ENCODE data around the gene LIMK1. TPM values are rescaled to one million over a fixed set of nuclear protein-coding genes. Genes with fewer than 3 reads are reported as not detected.

Gene LIMK1
- total and polyA plus RNA-seq, 2 donors (not counting 3 experiments of a cell fraction or from before 2014, with no cell fraction given), result 52.9 to 54.5 TPM

DNA sequence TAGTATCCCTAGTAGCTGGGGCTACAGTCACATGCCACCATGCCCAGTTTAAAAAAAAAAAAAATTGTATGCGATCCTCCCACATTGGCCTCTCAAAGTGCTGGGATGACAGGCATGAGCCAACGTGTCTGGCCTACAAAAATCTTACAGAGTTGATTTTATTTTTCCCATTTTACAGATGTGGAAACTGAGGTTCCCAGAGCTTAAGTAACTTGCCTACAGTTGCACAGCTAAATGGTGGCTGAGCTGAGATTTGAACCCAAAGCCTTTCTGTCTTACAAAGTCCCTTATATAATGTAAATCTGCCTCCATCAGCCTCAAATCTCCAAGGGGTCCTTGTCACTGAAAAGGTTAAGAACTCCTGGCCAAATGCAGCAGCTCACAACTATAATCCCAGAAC lies 24.6 kb upstream of the LIMK1 start:
- Histone ChIP-seq H3K27ac (ENCODE audit: insufficient read depth, low read depth, low read length) (no peak overlapping the region), H2AFZ (ENCODE audit: low read depth, low read length) (no peak overlapping the region), H3K36me3 (ENCODE audit: control insufficient read depth in 2 of 2, extremely low read depth in 1 of 2, insufficient read depth in 2 of 2, low read length in 2 of 2) (no peaks in the 10 kb centered on the region), H3K79me2 (ENCODE audit: control insufficient read depth, insufficient read depth, low read length) (no peaks in the 10 kb centered on the region), H4K20me1 (replicated peaks; ENCODE audit: control insufficient read depth, extremely low read depth, insufficient read depth, low read length) (no peaks in the 10 kb centered on the region), H3K4me3 (replicated peaks in 1 of 3; ENCODE audit: insufficient read depth in 1 of 3, low read depth in 1 of 3, low read length in 3 of 3) (no peak overlapping the region), H3K9me3 (replicated peaks; ENCODE audit: control insufficient read depth, insufficient read depth, low read length) (no peaks in the 10 kb centered on the region), H3K4me1 (ENCODE audit: control insufficient read depth, extremely low read depth, insufficient read depth, low read length) (peaks cover 4% of the 10 kb centered on the region), H3K27me3 (ENCODE audit: control insufficient read depth in 2 of 2, insufficient read depth in 2 of 2, low read length in 2 of 2) (peaks cover 0 to 3% of the 10 kb centered on the region in 2 experiments), H3K9ac (replicated peaks; ENCODE audit: extremely low read depth, insufficient read depth, low read length) (no peak overlapping the region), H3K9me1 (replicated peaks; ENCODE audit: control insufficient read depth, extremely low read depth, insufficient read depth, low read length) (no peaks in the 10 kb centered on the region), H3K4me2 (ENCODE audit: insufficient read depth, low read length) (no peak overlapping the region)
- DNase-seq (ENCODE audit: low read depth, low spot score) (no peak), FAIRE-seq (no peak)
- dilution Hi-C loops (cut with MboI; ENCODE audit: extremely low pct_ligation_motif_present, low sequenced_read_pairs), result no loop called here
- ChIA-PET POLR2A (no interaction called here), CTCF (interaction anchor here (0.7 to 1.9 kb wide), 3 partner anchors 32 to 147 kb away, joined by 3 to 10 read pairs (median 3); no protein-coding TSS in a partner anchor)
- no TSS peak for BruUV-seq (replicated peaks)
- intact Hi-C loops (cut with micrococcal nuclease), result no loop called here
- no peak for TF ChIP-seq MYC (IDR thresholded peaks at IDR 0.05; ENCODE audit: low read depth, low read length)
- no peak for TF ChIP-seq GATA2 (IDR thresholded peaks at IDR 0.05; ENCODE audit: insufficient read depth, insufficient read length, low read depth, low read length)
- TF ChIP-seq, protein P1, sequence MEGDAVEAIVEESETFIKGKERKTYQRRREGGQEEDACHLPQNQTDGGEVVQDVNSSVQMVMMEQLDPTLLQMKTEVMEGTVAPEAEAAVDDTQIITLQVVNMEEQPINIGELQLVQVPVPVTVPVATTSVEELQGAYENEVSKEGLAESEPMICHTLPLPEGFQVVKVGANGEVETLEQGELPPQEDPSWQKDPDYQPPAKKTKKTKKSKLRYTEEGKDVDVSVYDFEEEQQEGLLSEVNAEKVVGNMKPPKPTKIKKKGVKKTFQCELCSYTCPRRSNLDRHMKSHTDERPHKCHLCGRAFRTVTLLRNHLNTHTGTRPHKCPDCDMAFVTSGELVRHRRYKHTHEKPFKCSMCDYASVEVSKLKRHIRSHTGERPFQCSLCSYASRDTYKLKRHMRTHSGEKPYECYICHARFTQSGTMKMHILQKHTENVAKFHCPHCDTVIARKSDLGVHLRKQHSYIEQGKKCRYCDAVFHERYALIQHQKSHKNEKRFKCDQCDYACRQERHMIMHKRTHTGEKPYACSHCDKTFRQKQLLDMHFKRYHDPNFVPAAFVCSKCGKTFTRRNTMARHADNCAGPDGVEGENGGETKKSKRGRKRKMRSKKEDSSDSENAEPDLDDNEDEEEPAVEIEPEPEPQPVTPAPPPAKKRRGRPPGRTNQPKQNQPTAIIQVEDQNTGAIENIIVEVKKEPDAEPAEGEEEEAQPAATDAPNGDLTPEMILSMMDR (IDR thresholded peaks at IDR 0.05; ENCODE audit: extremely low read depth in 1 of 2, insufficient read depth in 1 of 2, low read depth in 1 of 2, low read length in 2 of 2), result no peak
- no peak for TF ChIP-seq EZH2 (IDR thresholded peaks at IDR 0.05; ENCODE audit: borderline replicate concordance, low read depth, low read length, severe bottlenecking)
- TF ChIP-seq POLR2A (IDR thresholded peaks at IDR 0.05; ENCODE audit: low read depth, low read length), result no peak
- TF ChIP-seq FOS (IDR thresholded peaks at IDR 0.05; ENCODE audit: borderline replicate concordance, insufficient read depth, low read length), result no peak
- no peak for TF ChIP-seq JUN (IDR thresholded peaks at IDR 0.05; ENCODE audit: borderline replicate concordance, insufficient read depth, insufficient read length, low read depth)
- no peak for TF ChIP-seq POLR2AphosphoS5 (IDR thresholded peaks at IDR 0.05; ENCODE audit: insufficient read depth, low read depth, low read length)
- TF ChIP-seq, protein P2, sequence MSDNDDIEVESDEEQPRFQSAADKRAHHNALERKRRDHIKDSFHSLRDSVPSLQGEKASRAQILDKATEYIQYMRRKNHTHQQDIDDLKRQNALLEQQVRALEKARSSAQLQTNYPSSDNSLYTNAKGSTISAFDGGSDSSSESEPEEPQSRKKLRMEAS (IDR thresholded peaks at IDR 0.05; ENCODE audit: insufficient read depth, insufficient read length), result no peak
